Esophagus squamous epithelium (tissue), 4 donors: ENCODE data around the gene TMEM40.

Source experiments
- POLR2A ChIP-seq, 4 donors: fragments of 450-650 bp; IDR thresholded peaks; one replicate each; pipeline ENCODE4 v1.6.1; 2017; ENCODE audit warnings: antibody characterized with exemption in 4 of 4, mild to moderate bottlenecking in 4 of 4, moderate library complexity in 3 of 4
- TF ChIP-seq, protein P1 (sequence below), 6 experiments: fragments of 450-650 bp in 4 of 6; fragments of 200-600 bp in 2 of 6; sonication (generic) in 2 of 6; IDR thresholded peaks; one replicate each; pipeline ENCODE4 v1.5.1; 2016 to 2019; ENCODE audit warnings: antibody characterized with exemption in 6 of 6, mild to moderate bottlenecking in 4 of 6, moderate library complexity in 4 of 6

DNA sequence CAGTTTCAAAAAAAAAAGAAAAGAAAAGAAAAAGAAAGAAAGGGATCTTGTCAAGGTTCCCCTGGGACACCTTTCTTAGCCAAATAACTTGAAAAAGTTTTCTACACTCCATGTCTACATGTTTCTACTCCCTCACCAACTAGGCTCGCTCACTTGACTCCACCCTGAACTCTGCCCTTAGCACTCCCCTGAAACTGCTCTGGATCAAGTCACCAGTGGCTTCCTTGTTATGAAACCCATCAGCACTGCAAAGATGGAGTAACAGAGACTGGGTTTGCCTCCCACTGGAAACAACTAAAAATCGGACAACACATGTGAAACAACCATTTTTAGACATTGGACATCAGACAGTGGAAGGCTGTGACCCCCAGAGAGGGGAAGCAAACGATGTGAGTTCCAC is 36.8 kb downstream of the TMEM40 start:
- TF ChIP-seq, protein P1, sequence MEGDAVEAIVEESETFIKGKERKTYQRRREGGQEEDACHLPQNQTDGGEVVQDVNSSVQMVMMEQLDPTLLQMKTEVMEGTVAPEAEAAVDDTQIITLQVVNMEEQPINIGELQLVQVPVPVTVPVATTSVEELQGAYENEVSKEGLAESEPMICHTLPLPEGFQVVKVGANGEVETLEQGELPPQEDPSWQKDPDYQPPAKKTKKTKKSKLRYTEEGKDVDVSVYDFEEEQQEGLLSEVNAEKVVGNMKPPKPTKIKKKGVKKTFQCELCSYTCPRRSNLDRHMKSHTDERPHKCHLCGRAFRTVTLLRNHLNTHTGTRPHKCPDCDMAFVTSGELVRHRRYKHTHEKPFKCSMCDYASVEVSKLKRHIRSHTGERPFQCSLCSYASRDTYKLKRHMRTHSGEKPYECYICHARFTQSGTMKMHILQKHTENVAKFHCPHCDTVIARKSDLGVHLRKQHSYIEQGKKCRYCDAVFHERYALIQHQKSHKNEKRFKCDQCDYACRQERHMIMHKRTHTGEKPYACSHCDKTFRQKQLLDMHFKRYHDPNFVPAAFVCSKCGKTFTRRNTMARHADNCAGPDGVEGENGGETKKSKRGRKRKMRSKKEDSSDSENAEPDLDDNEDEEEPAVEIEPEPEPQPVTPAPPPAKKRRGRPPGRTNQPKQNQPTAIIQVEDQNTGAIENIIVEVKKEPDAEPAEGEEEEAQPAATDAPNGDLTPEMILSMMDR (IDR thresholded peaks at IDR 0.05): no peak
- no peak for TF ChIP-seq POLR2A (IDR thresholded peaks at IDR 0.05)
